Natural killer cell (primary cell): Measurements from ENCODE around the gene ZPR1. TPM values are rescaled to one million over a fixed set of nuclear protein-coding genes. Genes with fewer than 3 reads are reported as not detected.

ENCODE experiments used
- ATAC-seq, 3 donors: fragments of 150-1000 bp in 2 of 3; fragments of 200-7000 bp in 1 of 3; cut with Tn5 transposase; 1 replicate in 1 of 3; 2 replicates in 2 of 3; pipeline ENCODE4 v1.10.0; 2021; ENCODE audit warnings: mild to moderate bottlenecking in 2 of 3, moderate library complexity in 2 of 3
- DNase-seq, 2 donors: peaks; one replicate each; pipeline versions ENCODE4 v3.0.0 to v3.0.0-alpha.2; 2013 to 2021; ENCODE audit warnings: mixed read lengths in 1 of 2
- H3K27ac ChIP-seq: one replicate; pipeline ENCODE4 v1.5.1; 2013; ENCODE audit warnings: mild to moderate bottlenecking, low read length
- H3K27me3 ChIP-seq: one replicate; pipeline ENCODE4 v1.6.1; 2013; ENCODE audit warnings: low read length; ENCODE audit not compliant: control insufficient read depth, insufficient read depth
- H3K36me3 ChIP-seq: one replicate; pipeline ENCODE4 v1.6.1; 2013; ENCODE audit warnings: low read length; ENCODE audit not compliant: control insufficient read depth, insufficient read depth
- H3K4me1 ChIP-seq: one replicate; pipeline ENCODE4 v1.6.1; 2013; ENCODE audit warnings: low read length; ENCODE audit not compliant: control insufficient read depth, insufficient read depth
- H3K4me3 ChIP-seq: one replicate; pipeline ENCODE4 v1.5.1; 2013; ENCODE audit warnings: low read length
- H3K9me3 ChIP-seq: one replicate; pipeline ENCODE4 v1.6.1; 2013; ENCODE audit warnings: low read length; ENCODE audit not compliant: control insufficient read depth, insufficient read depth
- H3K27ac Mint-ChIP-seq, 2 donors: one replicate each; pipeline ENCODE4 v1.8.0; 2022; ENCODE audit warnings: mild to moderate bottlenecking in 2 of 2, mixed read lengths in 2 of 2, moderate library complexity in 1 of 2
- H3K27me3 Mint-ChIP-seq, 2 donors: one replicate each; pipeline ENCODE4 v1.8.0; 2022; ENCODE audit warnings: low read depth in 2 of 2, mixed read lengths in 2 of 2
- H3K36me3 Mint-ChIP-seq: one replicate; pipeline ENCODE4 v1.8.0; 2022; ENCODE audit warnings: mixed read lengths
- H3K4me1 Mint-ChIP-seq, 2 donors: one replicate each; pipeline ENCODE4 v1.8.0; 2022; ENCODE audit warnings: mixed read lengths in 2 of 2
- H3K4me3 Mint-ChIP-seq: one replicate; pipeline ENCODE4 v1.8.0; 2022; ENCODE audit warnings: mild to moderate bottlenecking, moderate library complexity, mixed read lengths
- H3K9me3 Mint-ChIP-seq, 2 donors: one replicate each; pipeline ENCODE4 v1.8.0; 2022; ENCODE audit warnings: mixed read lengths in 2 of 2
- CTCF ChIP-seq: fragments of 200-600 bp; IDR thresholded peaks from one replicate; pipeline ENCODE4 v1.8.0; 2022; ENCODE audit warnings: antibody characterized with exemption
- WGBS: methylation state at CpG from one replicate; pipeline ENCODE4 v1.1.7; 2013; ENCODE audit warnings: missing lambda C conversion rate; ENCODE audit not compliant: insufficient coverage; 5-methylcytosine and 5-hydroxymethylcytosine counted together
- intact Hi-C: fragments of 100-400 bp; cut with micrococcal nuclease; formaldehyde crosslinking; loops from one replicate; pipeline ENCODE4 v1.14.2; 2022
- total RNA-seq, 4 donors: library from RNA; stranded (reverse); fragments of 120-200 nt in 1 of 4; gene quantifications; one replicate each; pipeline versions ENCODE4 v1.2.3 to v1.2.4, GENCODE V29; 2013 to 2022

Gene ZPR1
- total RNA-seq, 3 donors from 2014 or later (not counting 1 experiment from before 2014, with no cell fraction given) = 92.0 to 107 (median 92.6) TPM

- peak overlapping the region; percentile 99 for H3K4me3 ChIP-seq
- peak overlapping the region; percentile 80 for H3K27ac ChIP-seq
- peak overlapping the region; percentile 97 to 98 for H3K27ac Mint-ChIP-seq
- 1% methylated on average over 22 of the region's 25 CpGs for WGBS
- ATAC-seq = peak in 2 of 3 donors; percentile 39 to 43
- H3K4me3 Mint-ChIP-seq = peak overlapping the region; percentile 99
- no peaks in the 10 kb centered on the region for H3K27me3 ChIP-seq
- H3K4me1 Mint-ChIP-seq = peaks cover 26 to 32% of the 10 kb centered on the region in 2 donors
- peaks cover 22% of the 10 kb centered on the region for H3K36me3 ChIP-seq
- intact Hi-C loops = loop anchor here (2.0 to 5.0 kb wide), 3 partner anchors 13 to 459 kb away; partner anchors contain the start of genes PCSK7 and RNF214
- no peaks in the 10 kb centered on the region for H3K27me3 Mint-ChIP-seq
- no peak for TF ChIP-seq CTCF
- no peak for DNase-seq
- no peaks in the 10 kb centered on the region for H3K9me3 ChIP-seq
- peaks cover 15% of the 10 kb centered on the region for H3K4me1 ChIP-seq
- no peaks in the 10 kb centered on the region for H3K9me3 Mint-ChIP-seq
- peaks cover 15% of the 10 kb centered on the region for H3K36me3 Mint-ChIP-seq
Measured at GRCh38 chr11:116773203-116774097, 14.4 kb downstream of the ZPR1 start.

- Mint-ChIP-seq H3K36me3 (peaks cover 7% of the 10 kb centered on the region), H3K4me1 (peaks cover 26 to 32% of the 10 kb centered on the region in 2 donors), H3K27ac (peak within 1 kb of the TSS; percentile 97 to 98), H3K27me3 (no peaks in the 10 kb centered on the region), H3K4me3 (peak within 1 kb of the TSS; percentile 99), H3K9me3 (no peaks in the 10 kb centered on the region)
- peak within 1 kb of the TSS; percentile 95 for H3K27ac ChIP-seq
- TF ChIP-seq CTCF = no peak
- peak; percentile 90 to 96 (median 93) for ATAC-seq
- H3K9me3 ChIP-seq = no peaks in the 10 kb centered on the region
- peak; percentile 96 for DNase-seq
- no peaks in the 10 kb centered on the region for H3K27me3 ChIP-seq
- peaks cover 14% of the 10 kb centered on the region for H3K36me3 ChIP-seq
- peak within 1 kb of the TSS; percentile 99 for H3K4me3 ChIP-seq
- under 1% methylated on average over 73 of the region's 73 CpGs for WGBS
- peaks cover 15% of the 10 kb centered on the region for H3K4me1 ChIP-seq
- intact Hi-C loops = loop anchor here (2.0 to 5.0 kb wide), 3 partner anchors 14 to 460 kb away; partner anchors contain the start of genes PCSK7 and RNF214
Measured at GRCh38 chr11:116772443-116773202, 15.2 kb downstream of the ZPR1 start, which contains the start of gene BUD13. TSS of gene BUD13 (minus strand) at chr11:116772987. CDS start at chr11:116772964, 23 bp downstream.

GRCh38 chr11:116771935-116772334 is 15.9 kb downstream of the ZPR1 start:
- Histone ChIP-seq H3K4me3 (peak overlapping the region; percentile 99), H3K27me3 (no peaks in the 10 kb centered on the region), H3K27ac (peak overlapping the region; percentile 95), H3K4me1 (peaks cover 15% of the 10 kb centered on the region), H3K36me3 (peaks cover 11% of the 10 kb centered on the region), H3K9me3 (no peaks in the 10 kb centered on the region)
- ATAC-seq (no peak), DNase-seq (no peak)
- TF ChIP-seq CTCF = no peak
- Mint-ChIP-seq H3K36me3 (peaks cover 5% of the 10 kb centered on the region), H3K27me3 (no peaks in the 10 kb centered on the region), H3K4me3 (peak overlapping the region; percentile 99), H3K4me1 (peaks cover 26 to 32% of the 10 kb centered on the region in 2 donors), H3K9me3 (no peaks in the 10 kb centered on the region), H3K27ac (peak overlapping the region; percentile 97 to 98)
- intact Hi-C loops = loop anchor here (2.0 to 5.0 kb wide), 3 partner anchors 15 to 460 kb away; partner anchors contain the start of genes PCSK7 and RNF214
- 26% methylated on average over 1 of the region's 2 CpGs for WGBS
